Measurements from ENCODE around the gene FIGN. TPM values are rescaled to one million over a fixed set of nuclear protein-coding genes. Genes with fewer than 3 reads are reported as not detected.

The FIGN gene
- total and polyA plus RNA-seq, 2 of the 8 experiments (the other 6 are each of a cell fraction or from before 2014, with no cell fraction given), result 5.0 to 22.8 TPM

DNA sequence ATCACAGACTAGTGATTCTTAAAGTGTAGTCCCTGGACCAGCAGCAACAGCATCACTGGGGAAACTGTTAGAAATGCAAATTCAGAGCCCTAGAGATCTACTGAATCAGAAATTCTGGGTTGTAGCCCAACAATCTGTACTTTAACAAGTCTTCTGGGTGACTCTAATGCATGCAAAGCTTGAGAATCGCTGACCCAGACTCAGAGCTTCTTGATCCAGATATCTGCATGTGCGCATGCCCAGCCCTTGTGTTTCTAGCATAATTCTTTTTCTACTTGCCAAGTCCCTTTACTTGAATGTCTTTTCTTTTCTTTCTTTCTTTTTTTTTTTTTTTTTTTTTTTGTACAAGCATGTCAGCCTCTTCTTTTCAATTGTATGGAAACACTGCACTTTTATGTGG lies 60.4 kb downstream of the FIGN start:
- no peak overlapping the region for H2AK5ac ChIP-seq (ENCODE audit: low read depth, low read length)
- DNase-seq (ENCODE audit: low read depth in 1 of 2, low spot score in 2 of 2) (no peak), FAIRE-seq (no peak)
- H2BK5ac ChIP-seq (ENCODE audit: low read depth, low read length), result no peak overlapping the region
- H4K8ac ChIP-seq (ENCODE audit: extremely low read depth, insufficient read depth, low read length), result no peak overlapping the region
- no peaks in the 10 kb centered on the region for H3K79me2 ChIP-seq (ENCODE audit: control insufficient read depth in 1 of 2, insufficient read depth in 2 of 2, low read length in 2 of 2)
- no peak overlapping the region for H3K27ac ChIP-seq (ENCODE audit: low read depth, low read length)
- POLR2A ChIA-PET (ENCODE audit: partially characterized antibody), result interaction anchor here (0.6 kb wide), 1 partner anchor 796 kb away, joined by 3 read pairs; no protein-coding TSS in a partner anchor
- no peak overlapping the region for H2AFZ ChIP-seq (ENCODE audit: low read length)
- no peak overlapping the region for H3K9ac ChIP-seq (replicated peaks in 1 of 4; ENCODE audit: extremely low read depth in 1 of 4, low read depth in 3 of 4, low read length in 3 of 4)
- no peak overlapping the region for H2BK12ac ChIP-seq (ENCODE audit: low read depth, low read length)
- H3K56ac ChIP-seq (replicated peaks; ENCODE audit: insufficient read length, low read depth, low read length), result no peak overlapping the region
- no peak overlapping the region for H4K5ac ChIP-seq (ENCODE audit: insufficient read length, low read depth, low read length)
- CTCF ChIA-PET (ENCODE audit: partially characterized antibody), result interaction anchor here (0.6 kb wide), 2 partner anchors 33 to 570 kb away, joined by 3 read pairs; no protein-coding TSS in a partner anchor
- no peaks in the 10 kb centered on the region for H3K23me2 ChIP-seq (ENCODE audit: low read depth, low read length)
- no peak overlapping the region for H4K91ac ChIP-seq (replicated peaks; ENCODE audit: insufficient read length, low read length)
- no peak overlapping the region for H3K4me2 ChIP-seq (ENCODE audit: insufficient read depth in 1 of 2, low read depth in 2 of 2, low read length in 2 of 2)
- no peaks in the 10 kb centered on the region; a peak in 1 of 8 replicates for H3K36me3 ChIP-seq (ENCODE audit: control insufficient read depth in 2 of 4, insufficient read depth in 4 of 4, low read length in 3 of 4)
- H3K18ac ChIP-seq (ENCODE audit: extremely low read depth, low read length), result no peak overlapping the region
- no peaks in the 10 kb centered on the region for H3K9me3 ChIP-seq (ENCODE audit: insufficient read depth in 2 of 2, low read depth in 1 of 2, low read length in 1 of 2)
- H3K14ac ChIP-seq (ENCODE audit: insufficient read length), result no peak overlapping the region
- no peaks in the 10 kb centered on the region for H3K79me1 ChIP-seq (ENCODE audit: low read depth, low read length)
- H3K23ac ChIP-seq (ENCODE audit: insufficient read length), result no peak overlapping the region
- H3K4ac ChIP-seq (replicated peaks; ENCODE audit: insufficient read length, low read depth, low read length), result no peak overlapping the region
- no peaks in the 10 kb centered on the region for H3K27me3 ChIP-seq (replicated peaks in 1 of 4; ENCODE audit: control insufficient read depth in 3 of 4, extremely low read depth in 1 of 4, insufficient read depth in 3 of 4, low read length in 3 of 4)
- H2BK120ac ChIP-seq (replicated peaks; ENCODE audit: low read depth, low read length), result no peak overlapping the region
- H3K4me1 ChIP-seq (replicated peaks in 1 of 4; ENCODE audit: control insufficient read depth in 3 of 4, insufficient read depth in 4 of 4, low read length in 3 of 4), result no peaks in the 10 kb centered on the region
- no peak overlapping the region for H2BK15ac ChIP-seq (ENCODE audit: low read length)
- 87% methylated on average over 2 of the region's 2 CpGs; no CpG with 5 or more reads in 1 of the 2 experiments for whole genome bisulfite sequencing, 2 experiments (ENCODE audit: extremely low coverage in 1 of 2, insufficient coverage in 1 of 2, insufficient read length in 1 of 2, insufficient replicate concordance in 2 of 2, low coverage in 1 of 2, low lambda C conversion rate in 2 of 2, missing lambda C conversion rate in 1 of 2)
- H2BK20ac ChIP-seq (ENCODE audit: low read length), result no peak overlapping the region
- peaks cover 0 to 2% of the 10 kb centered on the region in 2 experiments for H4K20me1 ChIP-seq (replicated peaks in 1 of 2; ENCODE audit: control insufficient read depth in 1 of 2, insufficient read depth in 2 of 2, low read length in 2 of 2)
- no peak overlapping the region for H3K4me3 ChIP-seq (ENCODE audit: extremely low read depth in 1 of 4, insufficient read depth in 2 of 4, low read depth in 3 of 4, low read length in 4 of 4)
- TF ChIP-seq POU5F1 (IDR thresholded peaks at IDR 0.05; ENCODE audit: low read depth, low read length) (no peak), JUND (IDR thresholded peaks at IDR 0.05; ENCODE audit: low read length) (no peak), CBX8 (IDR thresholded peaks at IDR 0.05; ENCODE audit: borderline replicate concordance, low read depth, low read length) (no peak), CTBP2 (IDR thresholded peaks at IDR 0.05; ENCODE audit: borderline replicate concordance, insufficient read depth, insufficient read length, low read length) (no peak), KDM1A (IDR thresholded peaks at IDR 0.05; ENCODE audit: borderline replicate concordance, low read length) (no peak), TAF1 (IDR thresholded peaks at IDR 0.05; ENCODE audit: low read depth, low read length) (no peak), KDM4A (IDR thresholded peaks at IDR 0.05; ENCODE audit: low read depth, low read length, severe bottlenecking) (no peak), BACH1 (IDR thresholded peaks at IDR 0.05; ENCODE audit: low read length) (no peak), YY1 (IDR thresholded peaks at IDR 0.05; ENCODE audit: low read depth, low read length) (no peak), RBBP5 (IDR thresholded peaks at IDR 0.05; ENCODE audit: borderline replicate concordance, low read depth, low read length) (no peak), TAF7 (optimal IDR thresholded peaks at IDR 0.05; ENCODE audit: borderline replicate concordance, low read depth, low read length) (no peak), ASH2L (IDR thresholded peaks at IDR 0.05; ENCODE audit: low read length) (no peak), SUZ12 (IDR thresholded peaks at IDR 0.05; ENCODE audit: low read length) (no peak), RNF2 (IDR thresholded peaks at IDR 0.05; ENCODE audit: borderline replicate concordance, low read depth, low read length, missing control alignments, poor library complexity, severe bottlenecking) (no peak), POLR2AphosphoS5 (IDR thresholded peaks at IDR 0.05; ENCODE audit: low read depth, low read length) (no peak)

All from H1 (cell line).